Fibroblast of skin of right quadriceps (primary cell): ENCODE data around the gene LGR6.

Source experiments
- DNase-seq: peaks from one replicate; pipeline ENCODE4 v3.0.0-alpha.2; 2013

LGR6 gene

DNA sequence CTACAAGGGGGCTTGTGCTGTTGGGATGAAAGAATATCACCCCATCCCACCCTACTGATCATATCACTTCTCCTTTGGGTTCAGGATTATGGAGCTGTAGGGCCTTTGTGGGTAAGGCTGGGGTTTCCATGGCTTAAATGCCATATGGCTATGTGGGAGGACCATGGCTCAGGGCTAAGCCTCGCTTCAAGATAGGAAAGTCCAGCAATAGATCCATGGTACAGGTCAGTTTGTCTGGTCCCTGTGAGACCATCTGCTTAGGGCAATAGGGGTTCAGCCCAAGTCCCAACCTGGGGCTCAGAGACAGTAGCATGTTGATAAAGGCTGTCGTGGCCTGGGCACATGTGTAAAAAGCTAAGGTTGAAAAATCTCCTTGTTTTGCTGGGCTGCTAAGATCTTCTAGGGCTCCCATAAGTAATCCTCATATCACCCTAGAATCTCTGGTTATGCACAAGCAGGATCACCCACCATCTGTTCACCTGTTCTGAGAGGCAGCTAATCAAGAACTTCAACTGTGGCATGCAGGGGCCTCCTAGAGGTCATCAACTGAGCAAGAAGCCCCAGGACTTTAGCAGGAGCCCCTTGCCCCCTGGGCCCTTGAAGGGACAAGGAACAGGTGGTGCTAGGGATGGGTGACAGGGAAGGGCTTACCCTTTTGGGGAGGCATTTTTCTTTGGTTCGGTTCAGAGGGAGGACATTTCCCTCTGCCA, 81.6 kb downstream of the LGR6 start:
- no peak for DNase-seq

DNA sequence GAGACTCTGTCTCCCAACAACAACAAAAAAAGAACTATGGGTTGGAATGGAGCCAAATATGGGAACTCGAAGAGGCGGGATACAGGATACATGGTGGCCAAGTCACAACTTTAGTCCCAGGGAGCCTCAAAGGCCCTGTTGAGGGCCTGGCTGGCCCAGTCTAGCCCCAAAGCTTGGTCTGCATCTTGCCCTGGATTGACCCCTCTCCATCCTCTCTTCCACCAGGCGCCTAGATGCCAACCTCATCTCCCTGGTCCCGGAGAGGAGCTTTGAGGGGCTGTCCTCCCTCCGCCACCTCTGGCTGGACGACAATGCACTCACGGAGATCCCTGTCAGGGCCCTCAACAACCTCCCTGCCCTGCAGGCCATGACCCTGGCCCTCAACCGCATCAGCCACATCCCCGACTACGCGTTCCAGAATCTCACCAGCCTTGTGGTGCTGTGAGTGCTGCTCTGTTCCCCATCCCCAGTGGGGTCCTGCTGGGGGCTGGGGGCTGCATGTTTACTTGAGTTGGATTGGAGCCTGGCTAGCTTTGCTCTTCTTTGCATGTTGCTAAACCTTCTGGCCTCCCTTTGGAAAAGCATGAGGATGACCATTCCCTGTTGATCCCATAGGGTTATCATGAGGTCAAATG, 82.6 kb downstream of the LGR6 start:
- DNase-seq, result no peak

DNA sequence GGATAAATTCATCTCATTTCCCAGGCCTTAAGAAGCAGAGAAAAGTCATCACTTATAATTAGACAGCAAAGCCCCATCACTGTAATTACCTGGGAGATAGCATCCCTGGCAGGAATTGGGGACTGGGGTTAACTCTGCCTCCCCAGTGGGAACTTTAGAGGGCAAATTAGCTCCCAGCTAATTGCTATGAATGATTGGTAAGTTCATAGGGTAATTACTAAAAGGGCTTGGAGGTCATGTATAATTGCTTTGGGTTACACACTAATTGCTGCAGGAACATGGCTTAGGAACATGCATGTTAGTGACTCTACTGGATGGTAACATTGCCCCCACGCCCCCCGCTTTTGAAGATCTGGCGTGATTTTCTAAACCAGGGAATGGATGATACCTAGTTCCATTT, 83.3 kb downstream of the LGR6 start:
- DNase-seq, result no peak

DNA sequence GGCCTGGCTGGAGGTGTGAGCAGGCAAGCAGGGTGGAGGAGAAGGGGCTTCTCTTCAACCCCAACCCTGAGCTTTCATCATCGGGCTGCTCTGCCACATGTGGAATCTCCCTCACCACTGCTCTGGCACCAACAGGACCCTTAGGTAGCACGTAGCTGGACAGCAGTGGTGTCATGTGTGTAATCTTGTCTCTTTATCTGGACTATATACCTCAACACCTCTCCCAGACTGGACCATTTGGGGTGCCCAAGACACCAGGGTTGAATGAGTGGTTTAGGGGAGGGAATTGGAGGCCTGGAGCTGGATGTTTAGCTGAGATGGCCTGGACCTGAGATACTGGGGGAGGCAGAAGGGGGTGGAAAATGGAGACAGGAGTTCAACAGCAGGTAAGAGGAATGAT, 85.2 kb downstream of the LGR6 start:
- no peak for DNase-seq

DNA sequence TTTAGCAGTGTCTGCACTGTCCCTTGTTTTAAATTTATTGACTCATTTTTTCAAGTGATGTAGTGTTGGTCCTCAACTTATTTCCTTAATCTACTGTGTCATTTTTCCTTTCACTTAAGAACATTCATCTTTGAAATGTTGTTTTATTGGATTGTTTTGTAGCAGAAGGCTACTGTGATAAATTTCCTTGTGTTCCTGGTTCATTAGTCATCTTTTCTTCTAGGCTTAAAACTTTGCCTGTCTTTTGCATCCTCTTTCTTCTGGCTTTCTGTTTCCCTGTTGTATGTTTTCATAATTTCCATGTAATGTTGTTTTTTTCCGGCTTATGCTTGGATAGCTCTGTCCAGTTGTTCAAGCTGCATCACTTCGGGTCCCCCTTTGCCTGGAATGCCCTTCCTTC, 86.2 kb downstream of the LGR6 start:
- peak; percentile 27 for DNase-seq

DNA sequence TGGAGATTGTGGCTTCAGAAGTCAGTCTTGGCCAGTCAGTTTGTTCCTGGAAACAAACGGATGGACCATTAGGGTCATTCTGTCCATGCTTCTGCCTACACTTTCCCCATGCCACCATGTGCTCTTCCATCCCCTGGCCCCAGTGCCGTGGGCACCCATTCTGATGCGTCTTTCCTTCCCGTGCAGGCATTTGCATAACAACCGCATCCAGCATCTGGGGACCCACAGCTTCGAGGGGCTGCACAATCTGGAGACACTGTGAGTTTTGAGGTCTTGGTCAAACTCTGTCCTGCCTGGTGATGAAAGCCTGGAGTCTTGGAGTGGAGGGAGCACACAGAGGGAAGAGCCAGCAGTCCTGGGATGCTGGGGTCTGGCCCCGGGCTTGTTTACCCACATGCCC, 87.0 kb downstream of the LGR6 start:
- DNase-seq, result no peak

DNA sequence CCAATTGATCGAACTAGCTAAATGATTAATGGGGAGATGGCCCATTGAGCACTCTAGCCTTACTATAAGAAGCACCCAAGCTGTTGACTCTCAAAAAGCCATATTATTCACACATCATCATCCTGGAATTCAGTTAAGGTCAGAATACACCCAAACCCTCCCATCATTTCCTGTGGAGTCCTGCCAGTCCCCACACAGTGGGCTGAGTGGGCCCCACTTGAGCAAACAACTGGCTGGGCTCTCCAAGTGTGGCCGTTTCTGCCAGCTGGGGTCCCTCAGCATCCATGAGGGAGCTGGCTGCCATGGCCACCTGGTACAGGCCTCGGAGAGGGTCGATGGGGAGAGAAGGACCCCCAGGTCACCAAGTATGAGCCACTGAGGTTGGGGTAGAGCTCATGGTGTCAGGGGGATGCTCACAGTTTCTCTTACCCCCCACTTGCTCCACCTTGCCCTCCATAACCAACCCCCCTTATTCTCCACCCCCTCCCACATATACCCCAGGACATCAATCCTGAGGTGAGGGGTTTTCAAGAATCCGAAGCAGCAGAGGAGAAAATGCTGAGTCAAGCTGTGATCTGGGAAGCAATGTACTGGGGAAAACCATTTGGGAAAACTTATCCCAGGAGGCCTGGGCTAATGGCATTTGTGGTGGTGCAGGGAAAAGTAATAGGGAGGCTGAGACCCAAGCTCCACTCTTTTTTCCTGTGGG, 87.9 kb downstream of the LGR6 start:
- peak; percentile 88 for DNase-seq

DNA sequence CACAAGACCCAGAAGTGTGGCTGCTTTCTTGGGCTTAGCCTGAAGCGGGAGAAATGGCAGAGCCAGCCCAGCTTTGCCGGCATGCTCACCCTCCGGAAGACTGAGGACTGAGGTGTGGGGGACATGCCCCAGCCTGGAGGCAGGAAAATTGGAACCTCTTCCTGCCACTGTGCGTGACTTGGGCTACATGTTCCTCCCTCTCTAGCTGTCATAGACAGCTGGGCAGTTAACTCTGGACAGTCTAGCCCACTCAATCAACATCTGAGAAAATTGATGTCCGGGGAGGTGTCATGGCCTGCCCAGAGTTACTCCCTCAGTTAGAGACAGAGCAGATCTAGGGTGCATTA, 88.4 kb downstream of the LGR6 start:
- DNase-seq, result no peak

DNA sequence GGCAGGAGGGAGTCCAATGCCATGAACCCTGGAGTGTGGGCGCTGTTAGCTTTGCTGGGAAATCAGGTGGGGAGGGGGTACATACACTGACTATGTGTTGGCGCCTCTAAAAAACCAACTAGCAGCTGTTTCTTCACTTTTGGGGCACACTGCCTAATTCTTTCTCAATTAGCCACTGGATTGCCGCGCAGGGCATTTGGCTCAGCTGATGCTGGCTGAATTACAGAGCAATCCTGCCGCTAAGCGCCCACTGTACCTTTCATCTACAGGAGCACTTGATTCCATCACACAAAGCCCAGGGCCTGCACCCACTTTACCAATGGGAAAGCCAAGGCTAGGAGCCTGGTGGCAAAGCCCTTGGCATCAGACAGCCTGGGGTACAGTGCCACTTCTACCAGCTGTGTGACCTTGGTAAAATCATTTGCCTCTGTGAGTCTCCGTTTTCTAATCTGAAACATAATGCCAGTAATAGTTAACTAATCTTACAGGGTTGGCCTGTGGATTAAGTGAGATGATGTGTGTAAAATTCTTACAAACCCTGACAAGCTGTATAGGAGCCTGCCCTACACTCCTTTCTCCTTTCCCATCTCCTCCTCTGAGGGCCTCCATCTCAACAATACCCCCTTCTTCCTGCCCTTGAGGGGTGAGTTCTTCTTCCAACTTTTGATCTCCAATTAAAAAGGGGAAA, 89.1 kb downstream of the LGR6 start:
- no peak for DNase-seq

DNA sequence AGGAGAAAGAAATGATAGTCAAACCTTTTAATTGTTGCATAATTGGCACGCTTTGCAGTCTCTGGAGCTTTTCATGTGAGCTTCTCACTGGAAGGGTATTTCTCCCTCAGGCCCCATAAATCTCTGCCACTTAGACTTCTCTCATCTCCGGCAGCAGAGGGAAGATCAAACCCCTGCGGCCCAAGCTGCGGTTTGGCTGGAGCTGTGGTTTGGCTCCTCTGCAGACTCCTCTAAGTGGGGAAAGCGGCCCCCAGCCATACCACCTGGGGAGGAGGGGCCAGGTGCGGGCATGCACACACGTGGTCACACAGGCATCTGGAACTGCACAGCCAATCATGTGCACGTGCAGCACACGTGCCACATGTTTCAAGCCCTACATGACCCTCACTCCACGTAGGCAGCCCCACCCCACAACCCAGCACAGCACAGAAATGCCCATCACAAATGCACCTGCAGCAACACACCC, 89.8 kb downstream of the LGR6 start:
- DNase-seq, result peak; percentile 95

DNA sequence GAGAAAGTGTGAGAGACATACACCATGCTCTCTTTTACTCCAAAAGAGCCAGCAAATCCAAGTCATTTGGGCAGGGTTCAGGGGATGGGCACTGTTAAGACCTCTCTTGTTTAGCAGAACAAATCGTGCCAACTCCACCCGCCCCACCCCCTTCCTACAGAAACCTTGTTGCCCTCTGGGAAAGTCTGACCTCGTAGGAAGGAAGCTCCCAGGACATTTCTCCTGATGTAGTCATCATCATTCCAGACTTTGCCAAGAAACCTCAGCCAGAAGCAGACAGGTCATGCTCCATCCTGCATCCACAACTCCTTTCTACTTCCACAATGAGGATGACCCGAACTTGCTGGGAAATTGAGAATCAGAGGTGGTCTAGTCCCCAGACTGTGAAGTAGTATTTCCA, 90.4 kb downstream of the LGR6 start:
- peak; percentile 70 for DNase-seq

DNA sequence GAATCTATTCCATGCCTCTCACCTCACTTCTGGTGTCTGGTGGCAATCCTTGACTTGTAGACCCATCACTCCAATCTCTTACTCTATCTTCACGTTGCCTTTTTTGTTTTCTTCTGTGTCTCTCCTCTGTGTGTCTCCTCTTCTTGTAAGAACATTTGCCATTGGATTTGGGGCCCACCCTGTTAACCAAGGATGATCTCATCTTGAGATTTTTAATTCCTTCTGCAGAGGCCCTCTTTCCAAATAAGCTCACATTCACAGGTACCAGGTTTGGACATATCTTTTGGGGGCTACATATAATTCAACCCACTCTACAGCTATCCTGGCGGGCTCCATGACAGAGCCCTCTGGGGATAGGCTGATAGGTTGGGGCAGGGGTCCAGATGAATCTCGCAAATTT, 92.3 kb downstream of the LGR6 start:
- DNase-seq, result no peak

DNA sequence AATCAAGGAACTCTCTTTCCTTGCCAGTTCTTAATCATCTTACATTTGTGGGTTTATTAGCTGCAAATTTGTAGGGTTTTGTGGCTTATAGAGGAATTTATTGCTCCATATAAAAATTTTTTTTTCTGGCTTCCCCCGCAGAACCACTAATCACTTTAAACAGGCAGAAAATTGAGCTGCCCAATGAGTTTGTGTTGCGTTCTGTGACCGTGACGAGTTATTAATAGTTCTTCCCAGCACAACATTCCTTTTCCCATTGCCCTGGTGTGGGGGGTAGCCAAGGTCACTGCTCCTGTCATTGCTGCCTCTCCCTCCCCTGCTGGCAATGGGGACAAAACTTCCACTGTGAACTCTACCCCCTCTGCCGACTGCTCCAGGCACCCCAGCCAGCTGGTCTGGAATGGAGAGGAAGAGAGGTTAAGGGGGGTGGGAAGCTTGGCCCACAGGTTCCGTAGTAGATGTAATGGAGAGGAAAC, 93.1 kb downstream of the LGR6 start:
- DNase-seq, result peak; percentile 72

DNA sequence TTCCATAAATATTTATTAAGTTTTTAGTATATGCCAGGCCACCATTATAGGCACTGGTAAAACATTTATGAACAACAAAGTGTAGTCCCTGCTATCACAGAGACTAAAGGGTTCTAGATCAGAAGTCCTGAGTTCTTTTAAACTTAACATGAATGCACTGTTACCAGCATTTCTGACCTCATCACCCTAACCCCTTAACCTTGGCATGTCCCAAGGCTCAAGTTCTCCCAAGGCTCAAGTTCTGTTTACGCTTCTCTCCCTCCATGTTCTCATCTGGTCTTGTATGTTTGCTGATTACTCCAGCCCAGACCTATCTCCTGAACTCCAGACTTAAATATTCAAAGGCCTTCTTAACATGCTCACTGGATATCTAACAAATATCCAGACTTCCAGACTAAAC, 93.6 kb downstream of the LGR6 start:
- no peak for DNase-seq

DNA sequence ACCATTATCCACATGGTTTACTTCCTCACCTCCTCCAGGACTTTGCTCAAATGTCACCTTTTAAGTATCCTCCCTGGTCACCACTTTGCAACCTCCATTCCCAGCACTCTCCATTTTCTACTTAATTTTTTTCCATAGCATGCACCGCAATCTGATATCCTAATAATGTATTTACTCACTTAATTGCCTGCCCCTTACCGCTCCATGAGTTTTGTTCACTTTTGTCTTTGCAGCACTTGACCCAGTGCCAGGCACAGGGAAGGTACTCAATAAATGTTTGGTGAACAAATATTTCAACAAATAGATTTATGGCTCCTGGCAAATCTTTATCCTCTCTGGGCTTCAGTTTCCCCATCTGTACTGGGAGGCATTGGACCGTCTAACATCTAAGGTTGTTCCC, 94.6 kb downstream of the LGR6 start:
- DNase-seq, result no peak

DNA sequence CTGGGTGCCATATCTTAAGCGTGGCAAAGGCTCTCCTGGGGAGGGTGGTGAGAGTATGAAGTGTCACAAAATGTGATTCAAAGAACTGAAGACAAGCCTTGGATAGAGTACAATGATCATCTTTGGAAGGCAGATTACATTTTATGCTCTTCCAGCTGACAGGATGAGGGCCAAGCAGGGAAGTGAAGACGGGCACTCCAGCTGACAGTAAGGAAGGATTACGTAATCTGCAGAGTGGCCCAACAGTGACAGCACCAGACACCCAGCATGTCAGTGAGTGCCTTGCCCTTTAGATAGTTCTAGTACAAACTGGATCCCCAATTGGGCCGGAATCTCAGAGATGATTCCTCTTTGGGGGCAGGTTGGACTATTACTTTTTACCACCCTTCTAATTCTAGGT, 95.4 kb downstream of the LGR6 start:
- DNase-seq, result no peak

DNA sequence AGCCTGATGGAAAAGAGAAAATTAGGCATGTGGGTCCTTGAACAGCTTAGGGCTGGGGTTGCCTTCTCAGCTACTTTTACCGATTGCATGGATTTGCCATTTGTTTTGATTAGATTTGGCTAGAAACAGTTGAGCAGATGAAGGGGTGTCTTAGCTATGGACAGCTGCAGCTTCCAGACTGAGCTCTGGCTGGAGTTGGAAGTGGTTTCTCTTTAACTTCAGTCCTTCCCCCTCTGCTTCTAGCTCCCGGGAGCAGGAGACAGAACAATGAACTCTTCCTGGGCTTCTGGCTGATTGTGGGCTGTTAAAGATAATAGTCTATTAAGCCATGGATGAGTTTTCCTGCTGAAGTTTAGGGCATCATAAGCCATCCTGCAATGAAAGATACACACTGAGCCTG, 97.4 kb downstream of the LGR6 start:
- DNase-seq, result no peak

DNA sequence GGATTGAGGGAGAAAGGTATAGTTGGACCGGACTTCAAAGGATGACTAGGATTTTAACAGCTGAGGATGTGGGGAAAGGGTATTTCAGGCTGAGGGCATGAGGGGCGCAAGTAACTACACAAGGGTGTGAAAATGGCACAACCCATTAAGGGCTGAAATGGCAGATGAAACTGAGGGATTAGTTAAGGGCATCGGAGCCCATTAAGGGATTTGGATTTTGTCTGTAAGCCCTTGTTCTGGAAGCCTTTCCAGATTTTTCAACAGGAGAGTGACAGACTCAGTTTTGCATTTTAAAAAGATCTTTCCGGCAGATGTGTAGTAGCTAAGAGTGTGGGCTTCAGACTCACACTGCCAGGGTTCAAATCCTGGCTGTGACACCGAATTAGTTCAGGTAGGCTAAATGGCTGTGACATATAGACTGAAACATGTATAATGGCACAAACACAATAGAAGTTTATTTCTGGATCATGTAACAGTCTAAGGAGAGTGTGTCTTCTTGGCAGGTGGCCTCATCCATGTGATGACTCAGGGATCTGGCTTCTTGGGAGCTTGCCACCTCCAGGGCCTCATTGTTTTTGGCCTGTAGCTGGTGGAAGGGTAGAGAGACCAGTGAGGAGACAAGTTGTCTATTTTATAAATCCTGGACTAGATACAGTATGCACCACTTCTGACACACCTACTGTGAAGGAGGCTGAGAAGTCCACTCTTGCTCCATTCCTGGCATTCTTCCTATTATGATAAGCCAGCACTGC, 98.5 kb downstream of the LGR6 start:
- DNase-seq, result peak; percentile 78

DNA sequence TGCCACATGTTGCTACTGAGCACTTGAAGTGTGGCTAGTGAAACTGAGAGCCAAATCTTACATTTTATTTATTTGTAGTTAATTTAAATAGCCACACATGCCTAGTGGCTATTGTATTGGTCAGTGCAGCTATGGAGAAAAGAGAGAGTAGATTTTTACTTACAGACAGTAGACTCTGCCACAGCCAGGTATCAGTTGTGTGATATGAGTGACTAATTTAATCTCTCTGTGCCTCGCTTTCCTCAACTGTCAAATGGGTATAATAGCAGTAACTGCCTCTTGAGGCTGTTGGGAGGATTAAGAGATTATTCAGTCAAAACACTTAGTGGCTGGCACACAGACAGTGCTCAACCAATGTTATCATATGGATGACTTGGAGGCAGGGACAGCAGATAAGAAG, 99.2 kb downstream of the LGR6 start:
- DNase-seq, result no peak

DNA sequence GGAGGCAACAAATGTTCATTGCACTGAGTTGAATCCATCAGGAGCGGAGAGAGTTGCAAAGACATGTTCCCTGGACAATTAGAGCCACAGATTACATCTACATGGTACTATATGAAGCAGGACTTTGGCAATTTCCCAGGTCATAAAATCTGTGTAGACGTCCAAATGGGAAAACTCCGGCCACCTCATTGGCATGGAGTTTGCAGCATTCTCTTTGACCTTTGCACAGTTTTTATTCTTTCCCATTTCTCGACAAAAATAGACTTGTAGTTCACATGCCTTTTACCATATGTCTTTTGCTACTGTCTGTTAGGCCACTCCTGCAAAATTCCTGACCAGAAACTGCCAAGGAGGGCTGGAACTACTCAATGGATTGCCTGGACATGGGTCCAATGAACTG, 100.0 kb downstream of the LGR6 start:
- DNase-seq, result no peak

DNA sequence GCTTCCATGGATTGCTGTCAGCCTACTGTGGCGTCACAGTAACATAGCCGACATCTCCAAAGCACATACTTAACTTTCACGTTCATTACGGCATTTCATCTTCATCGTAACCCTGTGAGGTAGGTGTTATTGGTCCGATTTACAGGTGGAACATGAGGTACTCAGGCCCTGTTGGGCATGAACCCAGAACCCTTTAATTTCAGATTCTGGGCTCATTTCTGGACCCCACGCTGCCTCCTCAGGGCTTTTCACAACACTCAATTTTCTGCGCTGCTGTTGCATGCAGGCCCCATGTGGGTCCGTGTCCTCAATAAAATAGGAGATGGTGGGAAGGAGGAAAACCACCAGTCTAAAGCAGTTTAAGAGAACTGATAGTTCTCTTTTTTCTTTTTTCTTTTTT, 108.6 kb downstream of the LGR6 start:
- no peak for DNase-seq

DNA sequence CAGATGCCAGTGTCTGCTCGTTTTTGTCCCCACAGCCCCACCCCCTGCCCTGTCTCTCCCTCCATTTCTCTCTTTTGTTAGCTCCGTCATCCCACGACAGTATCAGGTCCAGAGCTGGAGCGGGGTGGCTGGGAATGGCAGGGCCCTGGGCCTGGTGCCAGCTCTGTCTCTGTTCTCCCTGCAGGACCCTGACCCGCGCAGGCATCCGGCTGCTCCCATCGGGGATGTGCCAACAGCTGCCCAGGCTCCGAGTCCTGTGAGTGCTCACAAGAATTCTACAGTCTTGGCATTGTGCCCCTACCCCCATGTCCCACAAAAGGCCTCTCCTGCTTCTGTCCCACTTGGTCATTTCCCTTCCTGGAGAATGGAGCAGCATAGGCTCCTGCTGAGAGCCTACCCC, 110.8 kb downstream of the LGR6 start:
- no peak for DNase-seq

DNA sequence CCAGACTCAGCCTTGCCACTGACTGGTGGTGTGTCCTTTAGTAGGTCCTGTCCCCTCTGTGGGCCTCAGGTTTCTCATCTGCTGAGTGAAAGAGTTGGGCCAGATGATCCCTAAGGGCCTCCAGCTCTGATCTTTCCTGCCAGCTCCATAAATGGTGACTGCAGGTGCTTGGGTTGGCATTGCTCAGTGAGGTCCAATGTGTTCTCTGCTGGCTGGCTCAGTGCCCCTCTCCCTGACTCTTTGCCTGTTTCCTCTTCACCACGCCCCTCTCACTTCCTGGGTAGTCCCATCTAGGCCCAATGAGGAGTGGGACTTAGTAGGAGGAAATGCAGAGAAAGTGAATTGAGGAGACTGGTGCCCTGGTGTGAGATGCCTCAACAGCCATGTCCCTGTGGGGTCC, 111.6 kb downstream of the LGR6 start:
- DNase-seq, result no peak
